Neuronal stem cell (in vitro differentiated cells): ENCODE measurements around the gene AGPAT2.

ENCODE experiments used
- DNase-seq: peaks from one replicate; pipeline ENCODE4 v3.0.0-alpha.2; 2013; ENCODE audit warnings: low spot score
- H2AFZ ChIP-seq: one replicate; pipeline ENCODE4 v1.6.1; 2013; ENCODE audit warnings: mild to moderate bottlenecking, low read length, inconsistent platforms
- H2AK5ac ChIP-seq: 2 replicates; pipeline ENCODE4 v1.6.1; 2013; ENCODE audit warnings: low read depth, mild to moderate bottlenecking, inconsistent platforms, low read length, moderate library complexity, mixed read lengths
- H2BK120ac ChIP-seq: 2 replicates; pipeline ENCODE4 v1.6.1; 2013; ENCODE audit warnings: low read depth, mild to moderate bottlenecking, inconsistent platforms, low read length, moderate library complexity, mixed read lengths
- H2BK12ac ChIP-seq: one replicate; pipeline ENCODE4 v1.6.1; 2013; ENCODE audit warnings: low read length, inconsistent platforms
- H2BK15ac ChIP-seq: 2 replicates; pipeline ENCODE4 v1.6.1; 2013; ENCODE audit warnings: mild to moderate bottlenecking, low read length, inconsistent platforms, mixed read lengths
- H2BK5ac ChIP-seq: one replicate; pipeline ENCODE4 v1.6.1; 2013; ENCODE audit warnings: inconsistent platforms, mild to moderate bottlenecking, low read length, moderate library complexity
- H3K14ac ChIP-seq: one replicate; pipeline ENCODE4 v1.6.1; 2013; ENCODE audit warnings: low read length, inconsistent platforms
- H3K18ac ChIP-seq: 2 replicates; pipeline ENCODE4 v1.6.1; 2013; ENCODE audit warnings: low read length, inconsistent platforms
- H3K23ac ChIP-seq: 2 replicates; pipeline ENCODE4 v1.6.1; 2013; ENCODE audit warnings: low read depth, mild to moderate bottlenecking, mixed read lengths, low read length, inconsistent platforms; ENCODE audit not compliant: poor library complexity
- H3K27ac ChIP-seq: replicated peaks from 3 replicates; pipeline ENCODE4 v1.5.1; 2013; ENCODE audit warnings: low read length, inconsistent platforms
- H3K27me3 ChIP-seq, 3 experiments: 2 replicates each; pipeline ENCODE4 v1.6.1; 2013; ENCODE audit warnings: low read length in 3 of 3, mild to moderate bottlenecking in 2 of 3, inconsistent platforms in 1 of 3, low read depth in 1 of 3, mixed read lengths in 1 of 3, moderate library complexity in 1 of 3; ENCODE audit not compliant: control insufficient read depth in 3 of 3, insufficient read depth in 3 of 3
- H3K36me3 ChIP-seq, 2 donors: replicated peaks in 1 of 2; 2 replicates each; pipeline ENCODE4 v1.6.1; 2013; ENCODE audit warnings: low read length in 2 of 2; ENCODE audit not compliant: control insufficient read depth in 2 of 2, insufficient read depth in 2 of 2
- H3K4ac ChIP-seq: 2 replicates; pipeline ENCODE4 v1.6.1; 2013; ENCODE audit warnings: inconsistent platforms, mild to moderate bottlenecking, low read length, moderate library complexity
- H3K4me1 ChIP-seq, 2 donors: 1 replicate in 1 of 2; 2 replicates in 1 of 2; pipeline ENCODE4 v1.6.1; 2013; ENCODE audit warnings: low read length in 2 of 2, low read depth in 1 of 2; ENCODE audit not compliant: control insufficient read depth in 2 of 2, insufficient read depth in 1 of 2
- H3K4me2 ChIP-seq: one replicate; pipeline ENCODE4 v1.6.1; 2013; ENCODE audit warnings: mild to moderate bottlenecking, low read length, inconsistent platforms; ENCODE audit not compliant: insufficient read depth, poor library complexity, severe bottlenecking
- H3K4me3 ChIP-seq, 2 donors: 2 replicates each; pipeline ENCODE4 v1.5.1; 2013; ENCODE audit warnings: low read length in 2 of 2, mild to moderate bottlenecking in 2 of 2, inconsistent platforms in 1 of 2, moderate library complexity in 1 of 2
- H3K79me1 ChIP-seq: one replicate; pipeline ENCODE4 v1.6.1; 2013; ENCODE audit warnings: low read depth, mild to moderate bottlenecking, inconsistent platforms, low read length, moderate library complexity
- H3K9ac ChIP-seq: one replicate; pipeline ENCODE4 v1.6.1; 2013; ENCODE audit warnings: mild to moderate bottlenecking, low read depth, low read length, inconsistent platforms; ENCODE audit not compliant: poor library complexity
- H3K9me3 ChIP-seq, 2 donors: replicated peaks in 1 of 2; 2 replicates each; pipeline versions ENCODE3 to v1.6.1; 2013; ENCODE audit warnings: low read length in 2 of 2, mild to moderate bottlenecking in 2 of 2, inconsistent platforms in 1 of 2, low read depth in 1 of 2, mixed read lengths in 1 of 2, moderate library complexity in 1 of 2; ENCODE audit not compliant: control insufficient read depth in 2 of 2, insufficient read depth in 1 of 2
- H4K8ac ChIP-seq: one replicate; pipeline ENCODE4 v1.6.1; 2013; ENCODE audit warnings: low read depth, mild to moderate bottlenecking, inconsistent platforms, low read length, moderate library complexity
- H4K91ac ChIP-seq: one replicate; pipeline ENCODE4 v1.6.1; 2013; ENCODE audit warnings: low read length, low read depth, mild to moderate bottlenecking, inconsistent platforms; ENCODE audit not compliant: poor library complexity
- WGBS, 2 donors: extraction: QIAGEN DNeasy Blood & Tissue Kit; methylation state at CpG; one replicate each; pipeline ENCODE4 v1.1.7; 2013; ENCODE audit warnings: missing lambda C conversion rate in 2 of 2, mixed read lengths in 1 of 2; ENCODE audit not compliant: insufficient read length in 2 of 2, insufficient replicate concordance in 1 of 2; ENCODE audit errors: extremely low coverage in 2 of 2; 5-methylcytosine and 5-hydroxymethylcytosine counted together

Gene AGPAT2

DNA sequence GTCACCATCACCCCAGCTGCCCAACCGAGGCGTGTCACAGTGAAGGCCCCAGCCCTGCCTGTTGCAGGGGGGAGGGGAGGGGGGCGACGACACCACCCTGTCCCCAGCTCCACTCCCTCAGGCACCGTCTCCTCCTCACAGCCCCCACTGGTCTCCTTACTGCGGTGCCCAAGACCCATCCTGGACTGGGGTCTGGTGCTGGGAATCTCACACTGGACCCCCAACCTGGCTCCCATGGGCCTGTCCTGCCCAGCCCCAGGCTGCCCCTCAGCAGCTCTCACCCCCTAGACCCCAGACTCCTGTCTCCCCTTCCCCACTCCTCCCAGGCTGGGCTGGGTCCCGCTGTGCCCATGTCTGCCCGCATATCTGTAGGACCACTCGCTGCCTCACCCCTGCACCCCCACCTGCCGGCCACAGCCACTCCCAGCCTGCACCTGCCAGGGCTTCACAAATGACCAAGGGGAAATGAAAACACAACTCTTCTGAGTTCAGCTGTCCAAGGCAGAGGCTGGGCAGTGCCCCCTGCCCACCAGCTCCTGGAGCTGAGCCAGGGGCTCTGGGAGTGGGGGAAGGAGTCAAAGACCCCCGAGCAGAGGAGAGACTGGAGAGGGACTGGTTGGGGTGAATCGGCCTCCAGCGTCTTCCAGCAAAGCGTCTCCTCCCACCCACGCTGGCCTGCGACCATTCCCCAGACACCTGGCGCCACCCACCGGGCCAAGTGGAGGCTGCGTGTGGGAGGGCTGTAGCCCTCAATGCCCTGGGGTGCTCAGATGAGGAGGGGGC, 57.2 kb downstream of the AGPAT2 start:
- peaks cover 0 to 4% (median 0%) of the 10 kb centered on the region in 3 experiments for H3K27me3 ChIP-seq
- peak; percentile 65 for DNase-seq
- H3K4me1 ChIP-seq, result peaks cover 20 to 21% of the 10 kb centered on the region in 2 donors
- H3K4me3 ChIP-seq, result no peak overlapping the region
- H3K27ac ChIP-seq, result no peak overlapping the region
- peak overlapping the region; percentile 79 for H2AFZ ChIP-seq
- peaks cover 0 to 6% of the 10 kb centered on the region in 2 donors for H3K9me3 ChIP-seq
- H3K23ac ChIP-seq, result peak overlapping the region; percentile 8
- H4K91ac ChIP-seq, result peak overlapping the region; percentile 38
- H3K4me2 ChIP-seq, result no peak overlapping the region
- H2BK120ac ChIP-seq, result no peak overlapping the region
- no peak overlapping the region for H3K9ac ChIP-seq
- H3K4ac ChIP-seq, result peak overlapping the region; percentile 84
- H3K79me1 ChIP-seq, result no peaks in the 10 kb centered on the region
- peak overlapping the region; percentile 84 for H2BK12ac ChIP-seq
- peak overlapping the region; percentile 93 for H2BK5ac ChIP-seq
- WGBS, 2 donors, result no CpG with 5 or more reads among the region's 19 CpGs
- H2AK5ac ChIP-seq, result peak overlapping the region; percentile 99
- peaks cover 0 to 3% of the 10 kb centered on the region in 2 donors for H3K36me3 ChIP-seq
- H4K8ac ChIP-seq, result peak overlapping the region; percentile 17
- peak overlapping the region; percentile 100 for H2BK15ac ChIP-seq
- peak overlapping the region; percentile 56 for H3K14ac ChIP-seq
- peak overlapping the region; percentile 74 for H3K18ac ChIP-seq

GRCh38 chr9:136629001-136629878, 58.0 kb downstream of the AGPAT2 start:
- H3K23ac ChIP-seq, result peak overlapping the region; percentile 29
- H3K27ac ChIP-seq, result no peak overlapping the region
- no CpG with 5 or more reads among the region's 22 CpGs for WGBS, 2 donors
- no peaks in the 10 kb centered on the region for H3K79me1 ChIP-seq
- peaks cover 0 to 6% of the 10 kb centered on the region in 2 donors for H3K9me3 ChIP-seq
- peaks cover 21 to 27% of the 10 kb centered on the region in 2 donors for H3K4me1 ChIP-seq
- H3K36me3 ChIP-seq, result peaks cover 0 to 3% of the 10 kb centered on the region in 2 donors
- no peak overlapping the region for H2AFZ ChIP-seq
- H4K91ac ChIP-seq, result no peak overlapping the region
- peak overlapping the region; percentile 88 for H3K18ac ChIP-seq
- H4K8ac ChIP-seq, result peak overlapping the region; percentile 17
- no peak for DNase-seq
- peak overlapping the region; percentile 93 for H2BK5ac ChIP-seq
- no peak overlapping the region for H2BK120ac ChIP-seq
- peak overlapping the region; percentile 60 for H3K9ac ChIP-seq
- H3K14ac ChIP-seq, result peak overlapping the region; percentile 56
- H2AK5ac ChIP-seq, result peak overlapping the region; percentile 99
- no peak overlapping the region for H3K4me2 ChIP-seq
- H3K4me3 ChIP-seq, result no peak overlapping the region
- H3K27me3 ChIP-seq, result peaks cover 0 to 4% (median 0%) of the 10 kb centered on the region in 3 experiments
- H2BK12ac ChIP-seq, result peak overlapping the region; percentile 84
- H2BK15ac ChIP-seq, result peak overlapping the region; percentile 100
- H3K4ac ChIP-seq, result peak overlapping the region; percentile 84

- H3K9me3 ChIP-seq, result peaks cover 0 to 6% of the 10 kb centered on the region in 2 donors
- H3K4me2 ChIP-seq, result no peak overlapping the region
- no peak overlapping the region for H2BK12ac ChIP-seq
- no peak overlapping the region for H2AFZ ChIP-seq
- no peak overlapping the region for H4K91ac ChIP-seq
- H3K79me1 ChIP-seq, result no peaks in the 10 kb centered on the region
- peaks cover 0 to 3% of the 10 kb centered on the region in 2 donors for H3K36me3 ChIP-seq
- no peak overlapping the region for H3K23ac ChIP-seq
- H3K4me1 ChIP-seq, result peaks cover 21 to 33% of the 10 kb centered on the region in 2 donors
- DNase-seq, result no peak
- H4K8ac ChIP-seq, result no peak overlapping the region
- no peak overlapping the region for H2BK5ac ChIP-seq
- peak overlapping the region; percentile 100 for H2BK15ac ChIP-seq
- H3K27ac ChIP-seq, result no peak overlapping the region
- WGBS, 2 donors, result no CpG with 5 or more reads among the region's 26 CpGs
- no peak overlapping the region for H3K4ac ChIP-seq
- no peak overlapping the region for H3K14ac ChIP-seq
- peaks cover 0 to 4% (median 0%) of the 10 kb centered on the region in 3 experiments for H3K27me3 ChIP-seq
- peak overlapping the region; percentile 63 for H3K18ac ChIP-seq
- H3K9ac ChIP-seq, result no peak overlapping the region
- peak overlapping the region; percentile 99 for H2AK5ac ChIP-seq
- H3K4me3 ChIP-seq, result no peak overlapping the region
- peak overlapping the region; percentile 70 for H2BK120ac ChIP-seq
Observed at GRCh38 chr9:136628268-136628667, 59.0 kb downstream of the AGPAT2 start.
